NT2/D1 (cell line): Measurements from ENCODE around the gene NDE1.

ENCODE experiments used
- DNase-seq: peaks from one replicate; pipeline ENCODE4 v3.0.0-alpha.2; 2011; ENCODE audit warnings: low read depth, low spot score
- H3K27me3 ChIP-seq: 2 replicates; pipeline ENCODE4 v1.6.0; 2011; ENCODE audit warnings: mild to moderate bottlenecking; ENCODE audit not compliant: insufficient read length, insufficient read depth
- H3K36me3 ChIP-seq: 2 replicates; pipeline ENCODE4 v1.6.1; 2011; ENCODE audit warnings: mild to moderate bottlenecking, low read length, mixed read lengths; ENCODE audit not compliant: insufficient read depth, insufficient read length
- H3K4me1 ChIP-seq: 2 replicates; pipeline ENCODE4 v1.5.1; 2011; ENCODE audit not compliant: insufficient read depth, insufficient read length
- H3K4me3 ChIP-seq: 2 replicates; pipeline ENCODE4 v1.5.1; 2011; ENCODE audit warnings: low read depth; ENCODE audit not compliant: insufficient read length
- H3K9ac ChIP-seq: 2 replicates; pipeline ENCODE4 v1.6.0; 2011; ENCODE audit warnings: low read depth; ENCODE audit not compliant: insufficient read length
- H3K9me3 ChIP-seq: 2 replicates; pipeline ENCODE4 v1.5.1; 2011; ENCODE audit warnings: mild to moderate bottlenecking, low read length; ENCODE audit not compliant: insufficient read depth
- SUZ12 ChIP-seq: IDR thresholded peaks from 2 replicates; pipeline ENCODE4 v1.6.1; 2011; ENCODE audit not compliant: insufficient read length, insufficient read depth; ENCODE audit errors: extremely low read depth
- YY1 ChIP-seq: IDR thresholded peaks from 2 replicates; pipeline ENCODE4 v1.6.1; 2011; ENCODE audit not compliant: insufficient read length, insufficient read depth
- ZNF274 ChIP-seq: IDR thresholded peaks from 2 replicates; pipeline ENCODE4 v1.6.1; 2011; ENCODE audit warnings: mild to moderate bottlenecking, low read depth, low read length

Gene NDE1

DNA sequence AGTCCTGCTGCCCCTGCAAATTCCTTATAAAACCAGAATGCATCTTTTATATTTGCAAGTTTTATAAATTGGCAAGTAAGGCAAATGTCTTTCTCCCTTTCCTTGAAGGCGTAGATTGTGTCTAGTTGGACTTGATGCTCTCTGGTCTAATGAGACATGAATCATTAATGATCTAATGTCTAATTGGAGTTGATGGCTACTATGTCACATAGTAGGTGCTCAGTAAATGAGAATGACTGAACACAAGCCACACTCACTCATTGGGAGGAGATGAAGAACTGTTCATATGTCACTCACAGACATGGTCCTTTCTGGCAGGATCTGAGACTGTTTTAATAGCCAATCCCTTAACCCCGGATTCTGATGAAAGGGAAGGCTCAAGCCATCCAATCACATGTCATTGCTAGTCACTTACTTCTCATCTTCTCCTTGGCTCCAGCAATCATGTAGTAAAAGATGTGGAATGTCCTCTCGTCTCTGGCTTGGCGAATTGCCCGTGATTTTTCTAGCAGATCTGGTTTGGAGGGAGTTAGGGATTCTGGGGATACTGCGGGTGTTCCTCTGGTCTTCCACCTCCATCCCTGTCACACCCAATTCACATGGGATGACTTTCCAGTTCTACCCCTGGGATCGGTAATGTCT is 125.7 kb downstream of the NDE1 start:
- Histone ChIP-seq H3K9ac (no peak overlapping the region), H3K4me1 (no peaks in the 10 kb centered on the region), H3K9me3 (no peaks in the 10 kb centered on the region), H3K36me3 (no peaks in the 10 kb centered on the region), H3K4me3 (no peak overlapping the region), H3K27me3 (no peaks in the 10 kb centered on the region)
- TF ChIP-seq ZNF274 (no peak), SUZ12 (no peak), YY1 (no peak)
- no peak for DNase-seq
